IMR-90 (cell line): ENCODE results near the gene PERM1. TPM values are rescaled to one million over a fixed set of nuclear protein-coding genes. Genes with fewer than 3 reads are reported as not detected.

Experiments
- ATAC-seq: fragments of 200-7000 bp; cut with Tn5 transposase; 2 replicates; pipeline ENCODE4 v1.9.1; 2020; ENCODE audit warnings: low read depth, mild to moderate bottlenecking, moderate library complexity
- BruUV-seq: library from RNA; stranded (reverse); fragments of 400-500 nt; replicated peaks from 2 replicates; lab custom pipeline; 2021; lab: Mats Ljungman, UMichigan
- CTCF ChIA-PET: fragments of 300-600 bp; formaldehyde crosslinking; extraction: SDS; loops from one replicate; lab custom pipeline; 2021; ENCODE audit warnings: antibody characterized with exemption; lab: Yijun Ruan, JAX
- POLR2A ChIA-PET: fragments of 300-600 bp; sonication (Branson Sonifier 250); formaldehyde crosslinking; loops from one replicate; lab custom pipeline; 2022; ENCODE audit warnings: antibody characterized with exemption; ENCODE audit not compliant: unreplicated experiment; lab: Charles Lee
- DNase-seq: peaks from one replicate; pipeline ENCODE4 v3.0.0; 2013
- H2AFZ ChIP-seq: replicated peaks from 2 replicates; pipeline ENCODE3; 2013; ENCODE audit warnings: low read length, mild to moderate bottlenecking; ENCODE audit not compliant: poor library complexity
- H2AK5ac ChIP-seq: 2 replicates; pipeline ENCODE4 v1.6.1; 2013; ENCODE audit warnings: low read depth, low read length, inconsistent platforms
- H2AK9ac ChIP-seq: replicated peaks from 2 replicates; pipeline ENCODE3; 2013; ENCODE audit warnings: mild to moderate bottlenecking, low read depth, low read length, moderate library complexity; ENCODE audit not compliant: poor library complexity
- H2BK120ac ChIP-seq: 2 replicates; pipeline ENCODE4 v1.6.1; 2013; ENCODE audit warnings: low read depth, low read length, inconsistent platforms
- H2BK15ac ChIP-seq: 3 replicates; pipeline ENCODE4 v1.6.1; 2013; ENCODE audit warnings: low read depth, low read length, inconsistent platforms
- H2BK20ac ChIP-seq: 2 replicates; pipeline ENCODE4 v1.6.1; 2013; ENCODE audit warnings: low read depth, mild to moderate bottlenecking, inconsistent platforms, low read length, moderate library complexity
- H2BK5ac ChIP-seq: 2 replicates; pipeline ENCODE4 v1.6.1; 2013; ENCODE audit warnings: mild to moderate bottlenecking, low read depth, low read length, inconsistent platforms; ENCODE audit not compliant: poor library complexity, severe bottlenecking
- H3K14ac ChIP-seq: replicated peaks from 2 replicates; pipeline ENCODE4 v1.6.1; 2013; ENCODE audit warnings: low read depth, low read length, inconsistent platforms
- H3K18ac ChIP-seq: 2 replicates; pipeline ENCODE4 v1.6.1; 2013; ENCODE audit warnings: low read depth, low read length, control low read depth
- H3K23ac ChIP-seq: 2 replicates; pipeline ENCODE4 v1.6.1; 2013; ENCODE audit warnings: low read depth, low read length, inconsistent platforms
- H3K27ac ChIP-seq: 2 replicates; pipeline ENCODE4 v1.5.1; 2013; ENCODE audit warnings: mild to moderate bottlenecking, control low read depth, low read length; ENCODE audit not compliant: insufficient read depth
- H3K27me3 ChIP-seq: 2 replicates; pipeline ENCODE4 v1.6.1; 2013; ENCODE audit warnings: low read length; ENCODE audit not compliant: control insufficient read depth, insufficient read depth
- H3K36me3 ChIP-seq: 2 replicates; pipeline ENCODE4 v1.6.1; 2013; ENCODE audit warnings: low read length, mixed read lengths; ENCODE audit not compliant: control insufficient read depth, insufficient read depth
- H3K4ac ChIP-seq: 2 replicates; pipeline ENCODE4 v1.6.1; 2013; ENCODE audit warnings: low read depth, low read length, inconsistent platforms
- H3K4me1 ChIP-seq: 2 replicates; pipeline ENCODE4 v1.6.1; 2013; ENCODE audit warnings: low read length, mixed read lengths; ENCODE audit not compliant: control insufficient read depth, insufficient read depth
- H3K4me2 ChIP-seq: 2 replicates; pipeline ENCODE4 v1.6.1; 2013; ENCODE audit warnings: low read depth, mild to moderate bottlenecking, control low read depth, low read length, moderate library complexity
- H3K4me3 ChIP-seq: 2 replicates; pipeline ENCODE4 v1.5.1; 2013; ENCODE audit warnings: low read depth, mild to moderate bottlenecking, control low read depth, low read length, moderate library complexity; ENCODE audit not compliant: insufficient read depth
- H3K56ac ChIP-seq: 2 replicates; pipeline ENCODE4 v1.6.1; 2013; ENCODE audit warnings: low read length, inconsistent platforms; ENCODE audit not compliant: insufficient read depth; ENCODE audit errors: extremely low read depth
- H3K79me1 ChIP-seq, 2 experiments: 2 replicates each; pipeline ENCODE4 v1.6.1; 2013; ENCODE audit warnings: low read length in 2 of 2, inconsistent platforms in 1 of 2, low read depth in 1 of 2
- H3K9ac ChIP-seq: 2 replicates; pipeline ENCODE4 v1.6.1; 2013; ENCODE audit warnings: low read depth, low read length, control low read depth
- H3K9me1 ChIP-seq: 2 replicates; pipeline ENCODE4 v1.6.1; 2013; ENCODE audit warnings: low read length, inconsistent platforms; ENCODE audit not compliant: insufficient read depth
- H3K9me3 ChIP-seq: 2 replicates; pipeline ENCODE4 v1.6.1; 2013; ENCODE audit warnings: low read length; ENCODE audit not compliant: control insufficient read depth, insufficient read depth
- H4K20me1 ChIP-seq: 2 replicates; pipeline ENCODE4 v1.6.1; 2013; ENCODE audit warnings: low read length, inconsistent platforms; ENCODE audit not compliant: insufficient read depth
- H4K5ac ChIP-seq: 2 replicates; pipeline ENCODE4 v1.6.1; 2013; ENCODE audit warnings: mild to moderate bottlenecking, low read depth, low read length, control low read depth
- H4K8ac ChIP-seq, 2 experiments: 2 replicates each; pipeline ENCODE4 v1.6.1; 2013; ENCODE audit warnings: low read depth in 2 of 2, low read length in 2 of 2, control low read depth in 1 of 2, inconsistent platforms in 1 of 2
- H4K91ac ChIP-seq: 2 replicates; pipeline ENCODE4 v1.6.1; 2013; ENCODE audit warnings: low read depth, low read length, inconsistent platforms; ENCODE audit not compliant: insufficient read depth
- ELK1 ChIP-seq: fragments of 150-350 bp; IDR thresholded peaks from 2 replicates; pipeline ENCODE4 v1.6.1; 2016; ENCODE audit warnings: low read depth, mild to moderate bottlenecking, low read length, moderate library complexity, borderline replicate concordance
- WGBS, 2 experiments: methylation state at CpG; one replicate each; pipeline versions ENCODE4 v1.1.5 to v1.1.7; 2013; ENCODE audit warnings: missing lambda C conversion rate in 2 of 2; ENCODE audit not compliant: insufficient read length in 1 of 2; ENCODE audit errors: extremely low coverage in 2 of 2; 5-methylcytosine and 5-hydroxymethylcytosine counted together
- dilution Hi-C: fragments of 300-500 bp; cut with HindIII; formaldehyde crosslinking; loops from one replicate; pipeline ENCODE4 v1.14.3; 2018; ENCODE audit warnings: low sequenced_read_pairs; ENCODE audit not compliant: unreplicated experiment
- in situ Hi-C: fragments of 300-500 bp; cut with MboI; formaldehyde crosslinking; loops from 3 replicates; pipeline ENCODE4 v1.14.3; 2019; ENCODE audit warnings: low sequenced_read_pairs, inconsistent platforms, mixed read lengths
- intact Hi-C: fragments of 100-400 bp; cut with micrococcal nuclease; formaldehyde crosslinking; loops from 2 replicates; pipeline ENCODE4 v1.10.0; 2022
- polyA plus RNA-seq, 3 experiments: library from polyadenylated mRNA; depleted of rRNA; stranded (reverse); fragments of >200 nt; gene quantifications; 2 replicates each; pipeline ENCODE4 v1.2.3, GENCODE V29; 2012; ENCODE audit warnings: low replicate concordance in 1 of 3
- total RNA-seq: library from RNA; depleted of rRNA; stranded (reverse); fragments of >200 nt; gene quantifications from 2 replicates; pipeline ENCODE4 v1.2.3, GENCODE V29; 2012

Gene PERM1
- total and polyA plus RNA-seq, 2 of the 4 experiments (the other 2 are of a cell fraction), result not detected

GRCh38 chr1:965526-966134 is 16.3 kb downstream of the PERM1 start:
- DNase-seq, result no peak
- H2AFZ ChIP-seq, result peak overlapping the region; percentile 87
- no peak overlapping the region for H2BK120ac ChIP-seq
- ChIA-PET CTCF (no interaction called here), POLR2A (no interaction called here)
- H3K9me1 ChIP-seq, result peaks cover 9% of the 10 kb centered on the region
- ATAC-seq, result no peak
- H3K23ac ChIP-seq, result no peak overlapping the region
- peaks cover 5% of the 10 kb centered on the region; the same call in 1 of the 2 replicates for H3K27me3 ChIP-seq
- no peak overlapping the region for H4K8ac ChIP-seq
- no peaks in the 10 kb centered on the region for H4K20me1 ChIP-seq
- peak overlapping the region; percentile 92; the same call in 1 of the 2 replicates for H3K4me3 ChIP-seq
- intact Hi-C loops (no loop called here), dilution Hi-C loops (no loop called here), in situ Hi-C loops (no loop called here)
- H3K4me1 ChIP-seq, result peaks cover 12% of the 10 kb centered on the region
- H4K91ac ChIP-seq, result 0 out of 2 replicates have a peak overlapping the region, but pooled peaks have one; percentile 32
- no peak overlapping the region for H3K56ac ChIP-seq
- peak overlapping the region; percentile 93 for H2AK9ac ChIP-seq
- peaks cover 20% of the 10 kb centered on the region for H3K36me3 ChIP-seq
- peak overlapping the region; percentile 76 for H2AK5ac ChIP-seq
- peak overlapping the region; percentile 96; the same call in 1 of the 2 replicates for H3K4me2 ChIP-seq
- no TSS peak for BruUV-seq
- H3K9me3 ChIP-seq, result no peaks in the 10 kb centered on the region
- H2BK5ac ChIP-seq, result peak overlapping the region; percentile 83
- 0 out of 2 replicates have a peak overlapping the region, but pooled peaks have one; percentile 37 for H4K5ac ChIP-seq
- peaks cover 7 to 23% of the 10 kb centered on the region in 2 experiments; a peak in 3 of 4 replicates for H3K79me1 ChIP-seq
- WGBS, 2 experiments, result 79% methylated on average over 3 of the region's 26 CpGs; no CpG with 5 or more reads in 1 of the 2 experiments
- no peak overlapping the region for H2BK15ac ChIP-seq
- H3K4ac ChIP-seq, result no peak overlapping the region
- H3K27ac ChIP-seq, result peak overlapping the region; percentile 48; the same call in 1 of the 2 replicates
- no peak overlapping the region for H2BK20ac ChIP-seq
- H3K18ac ChIP-seq, result no peak overlapping the region
- H3K14ac ChIP-seq, result no peak overlapping the region
- no peak overlapping the region for H3K9ac ChIP-seq
- no peak for TF ChIP-seq ELK1
